GM19455 (cell line): ENCODE results near the gene GRAMD1A.
"Not testable (repeated sequence)": the region's sequence is repeated elsewhere in the genome, so short reads cannot be mapped to it uniquely, and the experiment has no call there.

Experiments used
- ATAC-seq: cut with Tn5 transposase; IDR thresholded peaks from one replicate; pipeline ENCODE4 v1.9.1; 2021; ENCODE audit not compliant: unreplicated experiment

The GRAMD1A gene

GRCh38 chr19:35015954-35016351 lies 15.8 kb downstream of the GRAMD1A start:
- ATAC-seq, result no peak

GRCh38 chr19:35017507-35017906 lies 17.4 kb downstream of the GRAMD1A start:
- ATAC-seq, result no peak

- no peak for ATAC-seq
These were observed 18.3 kb downstream of the GRAMD1A start for GRCh38 chr19:35018379-35018778.

- no peak for ATAC-seq
These were observed 19.0 kb downstream of the GRAMD1A start for GRCh38 chr19:35019144-35019543.

GRCh38 chr19:35021016-35021415 lies 20.9 kb downstream of the GRAMD1A start:
- no peak for ATAC-seq

- no peak for ATAC-seq
These were observed 21.5 kb downstream of the GRAMD1A start for GRCh38 chr19:35021596-35021995.

- no peak for ATAC-seq
These were observed 22.3 kb downstream of the GRAMD1A start for GRCh38 chr19:35022460-35022859.

- ATAC-seq, result no peak
These were observed 23.3 kb downstream of the GRAMD1A start for GRCh38 chr19:35023428-35023827.

GRCh38 chr19:35024095-35024494 lies 24.0 kb downstream of the GRAMD1A start:
- ATAC-seq, result no peak

- ATAC-seq, result no peak
These were observed 25.8 kb downstream of the GRAMD1A start for GRCh38 chr19:35025969-35026368.

- no peak for ATAC-seq
These were observed 26.3 kb downstream of the GRAMD1A start for GRCh38 chr19:35026418-35026817.

GRCh38 chr19:35027009-35027408 lies 26.9 kb downstream of the GRAMD1A start:
- ATAC-seq, result no peak

- no peak for ATAC-seq
These were observed 27.9 kb downstream of the GRAMD1A start for GRCh38 chr19:35027851-35028599.

GRCh38 chr19:35028600-35028885 lies 28.4 kb downstream of the GRAMD1A start:
- ATAC-seq, result not testable (repeated sequence)

- not testable (repeated sequence) for ATAC-seq
These were observed 29.2 kb downstream of the GRAMD1A start for GRCh38 chr19:35029275-35029736.

- ATAC-seq, result no peak
These were observed 29.7 kb downstream of the GRAMD1A start for GRCh38 chr19:35029737-35030256.

- no peak for ATAC-seq
These were observed 30.3 kb downstream of the GRAMD1A start, which contains the start of gene SCN1B for GRCh38 chr19:35030257-35031071. TSS of gene SCN1B (plus strand) at chr19:35030470. CDS start at chr19:35030821, 351 bp downstream.

GRCh38 chr19:35031072-35031881 lies 31.2 kb downstream of the GRAMD1A start:
- ATAC-seq, result no peak

- ATAC-seq, result no peak
These were observed 32.3 kb downstream of the GRAMD1A start for GRCh38 chr19:35032356-35032865.

- no peak for ATAC-seq
These were observed 33.2 kb downstream of the GRAMD1A start for GRCh38 chr19:35033067-35034004.
